Large intestine (tissue), 12 donors: ENCODE measurements around the gene THSD1. TPM values are rescaled to one million over a fixed set of nuclear protein-coding genes. Genes with fewer than 3 reads are reported as not detected.

ENCODE experiments used
- DNase-seq, 2 donors: peaks; one replicate each; pipeline versions ENCODE4 v3.0.0 to v3.0.0-alpha.2; 2013
- H3K27ac ChIP-seq: one replicate; pipeline ENCODE4 v1.5.1; 2013; ENCODE audit warnings: low read length
- H3K27me3 ChIP-seq: 2 replicates; pipeline ENCODE4 v1.6.1; 2013; ENCODE audit warnings: low read length; ENCODE audit not compliant: control insufficient read depth, insufficient read depth
- H3K36me3 ChIP-seq: 2 replicates; pipeline ENCODE4 v1.6.1; 2013; ENCODE audit warnings: low read length; ENCODE audit not compliant: control insufficient read depth, insufficient read depth
- H3K4me1 ChIP-seq: one replicate; pipeline ENCODE4 v1.6.1; 2013; ENCODE audit warnings: low read length; ENCODE audit not compliant: control insufficient read depth, insufficient read depth
- H3K4me3 ChIP-seq: one replicate; pipeline ENCODE4 v1.5.1; 2013; ENCODE audit warnings: low read length
- H3K9me3 ChIP-seq: one replicate; pipeline ENCODE4 v1.6.1; 2013; ENCODE audit warnings: mild to moderate bottlenecking, low read depth, low read length, moderate library complexity; ENCODE audit not compliant: control insufficient read depth
- WGBS: methylation state at CpG from one replicate; pipeline ENCODE4 v1.1.5; 2013; ENCODE audit warnings: low lambda C conversion rate; ENCODE audit not compliant: insufficient coverage; 5-methylcytosine and 5-hydroxymethylcytosine counted together
- long read RNA-seq, 11 donors: transcript quantifications; one replicate each; lab custom pipeline, GENCODE V29; 2026
- polyA plus RNA-seq: library from polyadenylated mRNA; unstranded; fragments of 120-200 nt; gene quantifications from one replicate; pipeline ENCODE4 v1.2.1, GENCODE V29; 2013

The THSD1 gene, protein sequence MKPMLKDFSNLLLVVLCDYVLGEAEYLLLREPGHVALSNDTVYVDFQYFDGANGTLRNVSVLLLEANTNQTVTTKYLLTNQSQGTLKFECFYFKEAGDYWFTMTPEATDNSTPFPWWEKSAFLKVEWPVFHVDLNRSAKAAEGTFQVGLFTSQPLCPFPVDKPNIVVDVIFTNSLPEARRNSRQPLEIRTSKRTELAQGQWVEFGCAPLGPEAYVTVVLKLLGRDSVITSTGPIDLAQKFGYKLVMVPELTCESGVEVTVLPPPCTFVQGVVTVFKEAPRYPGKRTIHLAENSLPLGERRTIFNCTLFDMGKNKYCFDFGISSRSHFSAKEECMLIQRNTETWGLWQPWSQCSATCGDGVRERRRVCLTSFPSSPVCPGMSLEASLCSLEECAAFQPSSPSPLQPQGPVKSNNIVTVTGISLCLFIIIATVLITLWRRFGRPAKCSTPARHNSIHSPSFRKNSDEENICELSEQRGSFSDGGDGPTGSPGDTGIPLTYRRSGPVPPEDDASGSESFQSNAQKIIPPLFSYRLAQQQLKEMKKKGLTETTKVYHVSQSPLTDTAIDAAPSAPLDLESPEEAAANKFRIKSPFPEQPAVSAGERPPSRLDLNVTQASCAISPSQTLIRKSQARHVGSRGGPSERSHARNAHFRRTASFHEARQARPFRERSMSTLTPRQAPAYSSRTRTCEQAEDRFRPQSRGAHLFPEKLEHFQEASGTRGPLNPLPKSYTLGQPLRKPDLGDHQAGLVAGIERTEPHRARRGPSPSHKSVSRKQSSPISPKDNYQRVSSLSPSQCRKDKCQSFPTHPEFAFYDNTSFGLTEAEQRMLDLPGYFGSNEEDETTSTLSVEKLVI
- polyA plus RNA-seq: 4.9 TPM
- long read RNA-seq, donor 1: 0 reads
- long read RNA-seq, donor 2: 0 reads
- long read RNA-seq, donor 3: 0 reads
- long read RNA-seq, donor 4: 0 reads
- long read RNA-seq, donor 5, partial matches to known transcripts: 0 of 1 reads
- long read RNA-seq, donor 5, other reads (novel, unspliced or antisense): 0 of 1 reads
- long read RNA-seq, donor 6, partial matches to known transcripts: 0 of 2 reads
- long read RNA-seq, donor 6, other reads (novel, unspliced or antisense): 0 of 2 reads
- long read RNA-seq, donor 7: 0 reads
- long read RNA-seq, donor 8, partial matches to known transcripts: 0 of 1 reads
- long read RNA-seq, donor 8, other reads (novel, unspliced or antisense): 0 of 1 reads
- long read RNA-seq, donor 9, partial matches to known transcripts: 0 of 2 reads
- long read RNA-seq, donor 9, other reads (novel, unspliced or antisense): 0 of 2 reads
- long read RNA-seq, donor 10: 0 reads
- long read RNA-seq, donor 11, partial matches to known transcripts: 0 of 3 reads
- long read RNA-seq, donor 11, other reads (novel, unspliced or antisense): 0 of 3 reads

DNA sequence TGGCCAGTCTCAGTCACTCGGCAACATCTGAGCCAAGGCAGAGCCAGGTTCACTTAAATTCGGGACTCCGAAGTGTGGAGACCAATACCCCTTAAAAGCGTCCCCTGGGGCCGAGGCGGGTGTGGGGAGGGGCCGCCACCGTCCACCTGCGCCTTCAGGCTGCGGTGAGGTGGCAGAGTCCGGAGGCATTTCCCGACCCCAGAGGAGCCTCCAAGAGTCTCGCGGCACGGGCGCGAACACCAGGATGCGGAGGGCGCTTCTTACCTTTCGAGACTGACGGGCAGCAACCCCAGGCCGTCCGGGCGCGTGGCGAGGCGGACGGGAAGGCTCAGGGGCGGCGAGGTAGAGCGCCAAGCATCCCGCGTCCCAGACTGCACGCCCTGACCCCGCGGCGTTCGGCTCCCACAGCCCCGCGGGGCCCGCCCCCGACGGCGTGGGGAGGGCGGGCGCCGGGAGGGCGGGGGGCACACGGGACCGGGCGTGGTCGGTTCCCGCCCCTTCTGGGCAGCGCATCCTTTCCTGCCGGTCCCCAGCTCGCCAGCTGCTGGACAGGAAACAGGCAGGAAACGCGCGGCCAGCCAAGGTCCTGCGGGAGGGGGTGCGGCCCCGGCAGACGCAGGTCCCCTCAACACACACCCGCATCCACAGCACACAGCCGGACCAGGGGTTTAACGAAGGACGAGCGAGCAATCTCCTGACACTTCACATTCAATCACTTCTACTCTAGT is at the start of gene THSD1:
Gene THSD1, minus strand, starts transcription at position 406 of the 728 bp plus-strand sequence. CDS start 3,572 bp downstream, outside the sequence.
- Histone ChIP-seq H3K4me1 (no peaks in the 10 kb centered on the region), H3K4me3 (peak within 1 kb of the TSS; percentile 33), H3K36me3 (peaks cover 3% of the 10 kb centered on the region), H3K27ac (no peak within 1 kb of the TSS), H3K9me3 (peaks cover 4% of the 10 kb centered on the region), H3K27me3 (peaks cover 21% of the 10 kb centered on the region)
- peak; percentile 24 to 27 for DNase-seq
- no CpG with 5 or more reads among the region's 68 CpGs for WGBS

DNA sequence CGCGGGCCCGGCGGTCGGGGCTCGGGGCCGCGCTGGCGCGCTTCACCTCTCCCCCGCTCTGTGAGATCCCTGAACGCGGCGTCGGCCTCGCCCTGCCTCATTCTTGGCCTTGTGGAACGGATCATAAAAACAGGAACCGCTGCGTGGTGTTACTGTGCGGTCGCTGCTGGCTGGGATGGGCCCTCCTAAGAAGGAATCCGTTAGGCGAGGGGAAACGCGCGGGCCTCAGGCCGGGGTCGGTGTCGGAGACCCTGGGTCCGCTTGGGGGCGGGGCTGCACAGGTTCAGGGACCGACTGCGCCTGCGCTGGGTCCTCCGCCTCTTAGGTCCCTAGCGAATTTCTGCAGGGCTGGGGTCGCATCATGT is 49.7 kb upstream of the THSD1 start:
- Histone ChIP-seq H3K4me1 (peaks cover 7% of the 10 kb centered on the region), H3K4me3 (peak overlapping the region; percentile 61), H3K36me3 (peaks cover 4% of the 10 kb centered on the region), H3K27ac (peak overlapping the region; percentile 93), H3K9me3 (no peaks in the 10 kb centered on the region), H3K27me3 (no peaks in the 10 kb centered on the region)
- DNase-seq: peak; percentile 72 to 83
- no CpG with 5 or more reads among the region's 37 CpGs for WGBS

DNA sequence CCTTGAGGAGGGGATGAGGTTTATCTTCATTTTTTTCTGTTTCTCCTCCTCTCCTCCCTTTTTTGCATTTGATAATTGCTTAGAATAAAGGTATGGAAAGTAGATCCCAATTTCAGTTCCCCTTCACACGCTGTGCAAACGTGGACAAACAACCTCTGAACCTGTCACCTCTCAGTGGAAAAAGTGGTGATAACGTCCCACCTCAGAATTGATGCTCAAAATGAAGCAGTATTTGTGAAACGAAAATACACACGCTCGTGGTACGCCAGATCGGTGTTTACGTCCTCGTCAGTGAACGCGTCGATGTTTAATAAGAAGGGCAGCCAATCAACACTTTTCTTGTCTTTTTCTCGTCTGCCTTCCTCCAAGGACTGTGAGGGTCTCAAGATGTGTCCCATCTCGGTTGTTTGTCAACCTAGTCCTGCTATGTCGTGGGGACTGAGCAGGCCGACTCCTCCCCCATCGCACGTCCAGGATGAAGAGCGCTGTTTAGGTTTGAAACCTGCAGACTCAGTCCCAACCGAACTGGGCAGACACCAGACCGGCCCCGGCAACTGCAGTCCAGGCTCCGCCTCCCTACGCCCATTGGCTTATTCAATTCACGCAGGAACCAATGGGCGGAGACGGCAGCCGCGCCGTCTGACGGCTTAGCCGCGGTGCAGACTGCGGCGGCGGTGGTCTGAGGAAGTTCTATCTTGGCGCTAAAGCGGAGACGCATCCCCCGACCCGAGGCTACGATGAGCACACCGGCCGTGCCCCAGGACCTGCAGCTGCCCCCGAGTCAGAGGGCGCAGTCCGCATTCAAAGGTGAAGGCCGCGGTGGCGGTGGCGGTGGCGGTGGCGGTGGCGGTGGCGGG is 49.1 kb upstream of the THSD1 start, which contains the start of gene CKAP2:
Gene CKAP2, plus strand, starts transcription at position 659 of the 857 bp plus-strand sequence. Its CDS starts 79 bp downstream, at position 738.
- H3K9me3 ChIP-seq: no peaks in the 10 kb centered on the region
- peak; percentile 96 to 97 for DNase-seq

DNA sequence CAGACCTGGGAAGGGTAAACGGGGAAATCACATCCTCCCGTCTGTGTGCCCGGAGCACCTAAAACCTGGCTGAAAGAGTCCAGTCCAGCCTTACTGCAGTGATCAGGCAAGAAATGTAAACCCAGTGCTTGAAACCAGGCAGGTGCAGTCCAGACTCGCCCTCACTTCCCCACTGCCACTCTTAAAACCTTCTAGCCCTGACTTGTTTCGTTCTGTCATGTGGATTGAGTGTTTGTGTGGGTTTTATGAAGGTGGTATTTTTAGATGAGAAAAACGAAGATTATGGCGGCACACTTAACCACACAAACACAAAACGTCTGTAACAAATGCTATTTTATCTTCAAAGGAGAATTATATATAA is 48.5 kb upstream of the THSD1 start:
- Histone ChIP-seq H3K27ac (peak overlapping the region; percentile 93), H3K36me3 (peaks cover 3% of the 10 kb centered on the region), H3K4me1 (peaks cover 7% of the 10 kb centered on the region), H3K9me3 (no peaks in the 10 kb centered on the region), H3K27me3 (no peaks in the 10 kb centered on the region), H3K4me3 (peak overlapping the region; percentile 61)
- WGBS: 27% methylated on average over 3 of the region's 8 CpGs
- peak; percentile 16 to 55 for DNase-seq

More for the DNA sequence above, 49.1 kb upstream of the THSD1 start, which contains the start of gene CKAP2:
- H3K4me3 ChIP-seq: peak within 1 kb of the TSS; percentile 61
- no CpG with 5 or more reads among the region's 56 CpGs for WGBS
- H3K36me3 ChIP-seq: peaks cover 3% of the 10 kb centered on the region
- no peaks in the 10 kb centered on the region for H3K27me3 ChIP-seq
- peaks cover 7% of the 10 kb centered on the region for H3K4me1 ChIP-seq
- H3K27ac ChIP-seq: peak within 1 kb of the TSS; percentile 93

DNA sequence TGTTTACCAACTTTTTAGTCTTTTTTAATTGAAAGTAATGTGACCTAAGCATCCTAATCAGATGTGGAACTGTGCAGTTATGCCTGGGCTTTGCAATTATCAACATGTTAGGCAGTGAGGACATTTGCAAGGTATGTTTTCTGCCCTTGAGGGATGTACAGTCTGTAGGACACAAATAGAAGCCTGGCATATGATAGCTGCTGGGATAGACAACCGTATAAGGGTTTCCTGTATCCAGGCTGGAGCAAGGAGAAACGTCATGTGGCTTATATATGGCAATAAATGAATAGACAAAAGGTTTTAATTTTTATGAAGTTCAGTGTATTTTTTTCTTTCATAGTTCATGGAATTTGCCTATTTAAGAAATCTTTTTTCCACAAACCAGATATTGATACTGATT is 46.5 kb upstream of the THSD1 start:
- no peaks in the 10 kb centered on the region for H3K27me3 ChIP-seq
- peaks cover 3% of the 10 kb centered on the region for H3K36me3 ChIP-seq
- no peak overlapping the region for H3K4me3 ChIP-seq
- no peak for DNase-seq
- 100% methylated on average over 1 of the region's 2 CpGs for WGBS
- H3K9me3 ChIP-seq: no peaks in the 10 kb centered on the region
- H3K27ac ChIP-seq: no peak overlapping the region
- peaks cover 11% of the 10 kb centered on the region for H3K4me1 ChIP-seq

DNA sequence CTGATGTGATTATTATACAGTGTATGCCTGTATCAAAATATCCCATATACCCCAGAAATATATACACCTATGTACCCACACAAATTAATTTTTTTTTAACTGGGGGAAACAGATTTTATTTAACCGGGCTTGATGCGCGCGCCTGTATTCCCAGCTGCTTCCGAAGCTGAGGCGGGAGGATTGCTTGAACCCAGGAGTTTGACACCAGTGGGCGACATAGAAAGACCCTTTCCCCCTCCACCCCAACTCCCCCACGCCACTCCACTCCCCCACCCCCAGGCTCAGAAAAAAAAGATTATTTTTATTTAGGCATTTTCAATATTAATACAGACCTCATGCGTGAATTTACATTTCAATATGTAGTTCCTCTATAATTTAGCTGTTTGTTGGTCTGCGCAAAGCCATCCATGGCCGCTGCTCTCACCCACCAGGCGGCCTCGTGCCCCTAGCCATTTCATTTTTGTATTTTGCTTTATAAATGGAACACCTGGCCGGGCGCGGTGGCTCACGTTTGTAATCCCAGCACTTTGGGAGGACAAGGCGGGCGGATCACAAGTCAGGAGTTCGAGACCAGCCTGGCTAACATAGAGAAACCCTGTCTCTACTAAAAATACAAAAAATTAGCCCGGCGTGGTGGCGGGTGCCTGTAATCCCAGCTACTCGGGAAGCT is 45.3 kb upstream of the THSD1 start:
- no peaks in the 10 kb centered on the region for H3K9me3 ChIP-seq
- WGBS: no CpG with 5 or more reads among the region's 24 CpGs
- H3K27me3 ChIP-seq: no peaks in the 10 kb centered on the region
- H3K4me1 ChIP-seq: peaks cover 8% of the 10 kb centered on the region
- no peaks in the 10 kb centered on the region for H3K36me3 ChIP-seq
- DNase-seq: no peak
- H3K4me3 ChIP-seq: no peak overlapping the region
- H3K27ac ChIP-seq: no peak overlapping the region

DNA sequence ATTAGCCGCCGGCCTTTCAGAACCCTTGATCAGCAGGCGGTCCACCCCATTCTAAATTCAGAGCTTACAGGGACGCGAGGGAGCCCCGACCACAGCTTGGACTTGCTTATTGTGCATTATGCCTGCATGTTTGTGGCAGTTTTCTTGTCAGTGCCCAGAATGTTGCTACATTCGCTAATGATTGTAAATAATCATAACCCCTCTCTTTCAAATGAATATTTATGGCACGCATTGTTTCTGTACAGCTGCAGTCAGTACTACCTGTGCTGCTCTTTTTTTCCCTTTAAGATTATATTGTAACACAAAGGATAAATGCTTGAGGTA is 44.8 kb upstream of the THSD1 start:
- Histone ChIP-seq H3K4me3 (peak overlapping the region; percentile 19), H3K27ac (no peak overlapping the region)
- 80% methylated on average over 1 of the region's 8 CpGs for WGBS

DNA sequence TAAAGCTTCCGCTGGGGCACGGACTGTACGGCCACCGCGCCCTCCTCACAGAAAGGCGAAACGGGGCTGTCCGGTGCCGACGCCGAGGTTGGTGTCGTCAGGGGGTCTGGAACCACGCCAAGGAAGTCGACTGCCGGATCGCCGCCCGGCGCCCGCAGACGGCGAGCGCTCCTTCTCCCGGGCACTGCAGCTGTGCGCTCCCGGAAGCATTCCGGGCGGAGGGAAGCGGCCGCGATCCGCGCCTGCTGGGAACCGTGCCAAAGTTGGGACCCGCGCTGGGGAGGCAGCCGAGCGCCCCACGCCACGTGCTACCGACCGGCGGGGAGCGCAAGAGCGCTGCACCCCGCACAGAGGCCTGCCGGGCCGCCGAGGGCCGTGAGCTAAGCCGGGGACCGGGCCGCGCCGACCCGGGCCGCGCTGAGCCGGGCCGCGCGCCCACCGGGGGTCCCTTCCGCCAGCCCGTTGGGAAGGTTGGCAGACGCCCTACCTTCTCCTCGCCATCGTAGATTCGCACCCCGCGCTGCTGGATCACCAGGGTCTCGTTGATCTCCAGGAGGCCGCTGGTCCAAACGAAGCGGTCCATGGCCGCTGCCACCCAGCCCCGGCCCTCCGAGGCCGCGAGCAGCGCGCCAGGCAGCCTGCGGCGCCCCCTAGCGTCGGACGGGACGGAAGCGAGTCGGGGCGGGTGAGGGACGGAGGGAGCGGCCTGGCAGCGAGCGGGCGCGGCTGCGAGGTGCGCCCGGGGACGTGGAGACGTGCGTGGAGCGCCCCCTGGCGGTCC is 44.2 kb upstream of the THSD1 start, which contains the start of gene VPS36:
Gene VPS36, minus strand, starts transcription at position 623 of the 781 bp plus-strand sequence. Its CDS starts 40 bp downstream, at position 583.
- WGBS: no CpG with 5 or more reads among the region's 105 CpGs
- peak within 1 kb of the TSS; percentile 94 for H3K27ac ChIP-seq
- DNase-seq: peak; percentile 96 to 97
- H3K36me3 ChIP-seq: no peaks in the 10 kb centered on the region
- peak within 1 kb of the TSS; percentile 93 for H3K4me3 ChIP-seq
- H3K9me3 ChIP-seq: no peaks in the 10 kb centered on the region
- peaks cover 8% of the 10 kb centered on the region for H3K4me1 ChIP-seq
- no peaks in the 10 kb centered on the region for H3K27me3 ChIP-seq

More for the DNA sequence above, 44.8 kb upstream of the THSD1 start:
- Histone ChIP-seq H3K9me3 (no peaks in the 10 kb centered on the region), H3K27me3 (no peaks in the 10 kb centered on the region), H3K4me1 (peaks cover 8% of the 10 kb centered on the region), H3K36me3 (no peaks in the 10 kb centered on the region)
- no peak for DNase-seq
